ENCODE results near the gene CARD10.

Gene CARD10

GRCh38 chr22:37505989-37506388 lies 13.2 kb downstream of the CARD10 start:
- no peak for DNase-seq (ENCODE audit: extremely low spot score, insufficient read length, low read depth)
- FAIRE-seq = no peak

- no peak for DNase-seq (ENCODE audit: extremely low spot score, insufficient read length, low read depth)
- no peak for FAIRE-seq
Measured at GRCh38 chr22:37505565-37505964, 13.7 kb downstream of the CARD10 start.

- FAIRE-seq = no peak
Measured at GRCh38 chr22:37504964-37505363, 14.3 kb downstream of the CARD10 start.

GRCh38 chr22:37503850-37504249 lies 15.4 kb downstream of the CARD10 start:
- FAIRE-seq (no peak), DNase-seq (ENCODE audit: extremely low spot score, insufficient read length, low read depth) (no peak)

More at GRCh38 chr22:37504964-37505363, 14.3 kb downstream of the CARD10 start:
- DNase-seq (ENCODE audit: extremely low spot score, insufficient read length, low read depth) = no peak

GRCh38 chr22:37503183-37503683 lies 16.0 kb downstream of the CARD10 start:
- no peak for FAIRE-seq
- DNase-seq (ENCODE audit: extremely low spot score, insufficient read length, low read depth) = no peak

GRCh38 chr22:37502342-37503182 lies 16.7 kb downstream of the CARD10 start:
- no peak for FAIRE-seq
- no peak for DNase-seq (ENCODE audit: extremely low spot score, insufficient read length, low read depth)

- DNase-seq (ENCODE audit: extremely low spot score, insufficient read length, low read depth) (no peak), FAIRE-seq (no peak)
Measured at GRCh38 chr22:37501610-37502341, 17.4 kb downstream of the CARD10 start.

- no peak for DNase-seq (ENCODE audit: extremely low spot score, insufficient read length, low read depth)
- FAIRE-seq = no peak
Measured at GRCh38 chr22:37500745-37501609, 18.2 kb downstream of the CARD10 start.

- FAIRE-seq = no peak
- DNase-seq (ENCODE audit: extremely low spot score, insufficient read length, low read depth) = no peak
Measured at GRCh38 chr22:37499789-37500540, 19.2 kb downstream of the CARD10 start.

GRCh38 chr22:37499027-37499707 lies 20.0 kb downstream of the CARD10 start:
- FAIRE-seq (no peak), DNase-seq (ENCODE audit: extremely low spot score, insufficient read length, low read depth) (no peak)

- DNase-seq (ENCODE audit: extremely low spot score, insufficient read length, low read depth) (peak; percentile 71), FAIRE-seq (peak; percentile 69)
Measured at GRCh38 chr22:37498289-37498909, 20.8 kb downstream of the CARD10 start.

- FAIRE-seq = no peak
- no peak for DNase-seq (ENCODE audit: extremely low spot score, insufficient read length, low read depth)
Measured at GRCh38 chr22:37497062-37497599, 22.1 kb downstream of the CARD10 start.

- DNase-seq (ENCODE audit: extremely low spot score, insufficient read length, low read depth) (no peak), FAIRE-seq (no peak)
Measured at GRCh38 chr22:37496651-37497050, 22.6 kb downstream of the CARD10 start.

GRCh38 chr22:37493979-37494378 lies 25.2 kb downstream of the CARD10 start:
- FAIRE-seq (no peak), DNase-seq (ENCODE audit: extremely low spot score, insufficient read length, low read depth) (no peak)

GRCh38 chr22:37492428-37493344 lies 26.5 kb downstream of the CARD10 start:
- DNase-seq (ENCODE audit: extremely low spot score, insufficient read length, low read depth) (no peak), FAIRE-seq (peak; percentile 81)

GRCh38 chr22:37491559-37492427 lies 27.4 kb downstream of the CARD10 start:
- FAIRE-seq (no peak), DNase-seq (ENCODE audit: extremely low spot score, insufficient read length, low read depth) (no peak)
